Measurements from ENCODE around the gene SLC23A3.
A peak's percentile ranks its signal among the peaks of the same experiment; 100 is the strongest.
"Not testable (repeated sequence)": the region's sequence is repeated elsewhere in the genome, so short reads cannot be mapped to it uniquely, and the experiment has no call there.

SLC23A3 gene

GRCh38 chr2:219209236-219210195 lies 39.7 kb upstream of the SLC23A3 start:
- no peak overlapping the region for H3K4me3 ChIP-seq
- 0 out of 2 replicates have a peak, but pooled peaks cover under 1% of the 10 kb centered on the region for H3K9me3 ChIP-seq
- peaks cover 11% of the 10 kb centered on the region for H3K4me1 ChIP-seq
- H3K27me3 ChIP-seq (ENCODE audit: low read depth): no peaks in the 10 kb centered on the region
- no peak for DNase-seq (ENCODE audit: low spot score in 2 of 2)
- peaks cover 8% of the 10 kb centered on the region; the same call in 1 of the 2 replicates for H3K36me3 ChIP-seq (replicated peaks)
- in situ Hi-C loops (cut with MboI; ENCODE audit: low sequenced_read_pairs): no loop called here

- Histone ChIP-seq H3K4me3 (no peak overlapping the region), H3K36me3 (replicated peaks) (peaks cover 8% of the 10 kb centered on the region; the same call in 1 of the 2 replicates), H3K27me3 (ENCODE audit: low read depth) (no peaks in the 10 kb centered on the region), H3K9me3 (0 out of 2 replicates have a peak, but pooled peaks cover 2% of the 10 kb centered on the region), H3K4me1 (peaks cover 11% of the 10 kb centered on the region)
- no peak for DNase-seq (ENCODE audit: low spot score in 2 of 2)
- in situ Hi-C loops (cut with MboI; ENCODE audit: low sequenced_read_pairs): no loop called here
Observed at GRCh38 chr2:219207884-219208740, 38.3 kb upstream of the SLC23A3 start.

- Histone ChIP-seq H3K36me3 (replicated peaks) (peaks cover 8% of the 10 kb centered on the region; the same call in 1 of the 2 replicates), H3K27me3 (ENCODE audit: low read depth) (no peaks in the 10 kb centered on the region), H3K4me1 (peaks cover 11% of the 10 kb centered on the region), H3K4me3 (peak overlapping the region; percentile 65), H3K9me3 (0 out of 2 replicates have a peak, but pooled peaks cover 2% of the 10 kb centered on the region)
- in situ Hi-C loops (cut with MboI; ENCODE audit: low sequenced_read_pairs): no loop called here
- no peak for DNase-seq (ENCODE audit: low spot score in 2 of 2)
Observed at GRCh38 chr2:219207134-219207883, 37.5 kb upstream of the SLC23A3 start.

- Histone ChIP-seq H3K36me3 (replicated peaks) (peaks cover 8% of the 10 kb centered on the region; the same call in 1 of the 2 replicates), H3K4me3 (peak within 1 kb of the TSS; percentile 65), H3K27me3 (ENCODE audit: low read depth) (no peaks in the 10 kb centered on the region), H3K9me3 (0 out of 2 replicates have a peak, but pooled peaks cover 2% of the 10 kb centered on the region), H3K4me1 (peaks cover 11% of the 10 kb centered on the region)
- DNase-seq (ENCODE audit: low spot score in 2 of 2): peak; percentile 88 to 95
- in situ Hi-C loops (cut with MboI; ENCODE audit: low sequenced_read_pairs): no loop called here
Observed at GRCh38 chr2:219206328-219207133, 36.7 kb upstream of the SLC23A3 start, which contains the start of gene ZFAND2B. ZFAND2B (plus strand) TSS chr2:219206782; CDS start chr2:219206988, 206 bp downstream.

DNA sequence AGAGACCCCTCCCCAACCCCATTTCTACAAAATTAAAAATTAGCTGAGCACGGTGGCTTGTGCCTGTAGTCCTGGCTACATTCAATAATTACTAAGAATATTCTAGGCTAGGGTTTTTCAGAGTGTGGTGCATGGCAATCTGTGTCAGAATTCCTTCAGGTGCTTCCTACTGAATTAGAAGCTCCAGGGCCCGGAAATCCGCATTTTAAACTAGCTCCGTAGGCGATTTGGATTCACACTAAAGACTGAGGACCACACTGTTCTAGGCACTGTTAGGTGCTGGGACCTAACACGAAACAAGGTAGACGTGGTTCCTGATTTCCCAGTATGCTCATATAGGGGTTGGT lies 36.1 kb upstream of the SLC23A3 start:
- H3K27me3 ChIP-seq (ENCODE audit: low read depth): no peaks in the 10 kb centered on the region
- peaks cover 11% of the 10 kb centered on the region for H3K4me1 ChIP-seq
- 0 out of 2 replicates have a peak, but pooled peaks cover 2% of the 10 kb centered on the region for H3K9me3 ChIP-seq
- DNase-seq (ENCODE audit: low spot score in 2 of 2): no peak
- H3K36me3 ChIP-seq (replicated peaks): peaks cover 8% of the 10 kb centered on the region; the same call in 1 of the 2 replicates
- H3K4me3 ChIP-seq: peak overlapping the region; percentile 65
- in situ Hi-C loops (cut with MboI; ENCODE audit: low sequenced_read_pairs): no loop called here

DNA sequence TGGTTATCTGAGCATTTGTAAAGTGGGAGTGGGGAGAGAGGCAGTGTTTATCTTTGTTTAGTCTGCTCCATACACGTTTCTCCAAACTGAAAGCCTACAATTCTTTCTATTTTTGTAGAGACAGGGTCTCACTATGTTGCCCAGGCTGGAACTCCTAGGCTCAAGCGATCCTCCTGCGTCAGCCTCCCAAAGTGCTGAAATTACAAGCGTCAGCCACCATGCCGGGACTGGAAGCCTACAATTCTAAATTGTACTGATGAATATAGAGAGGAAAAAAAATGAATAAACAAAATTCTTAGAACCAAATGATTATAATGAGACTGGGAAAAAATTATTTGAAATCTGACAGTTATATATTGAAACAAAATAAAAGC lies 35.3 kb upstream of the SLC23A3 start:
- Histone ChIP-seq H3K4me1 (peaks cover 11% of the 10 kb centered on the region), H3K9me3 (0 out of 2 replicates have a peak, but pooled peaks cover 2% of the 10 kb centered on the region), H3K36me3 (replicated peaks) (peaks cover 8% of the 10 kb centered on the region; the same call in 1 of the 2 replicates), H3K27me3 (ENCODE audit: low read depth) (no peaks in the 10 kb centered on the region), H3K4me3 (no peak overlapping the region)
- peak in 1 of 2 experiments; percentile 2 for DNase-seq (ENCODE audit: low spot score in 2 of 2)
- in situ Hi-C loops (cut with MboI; ENCODE audit: low sequenced_read_pairs): no loop called here

DNA sequence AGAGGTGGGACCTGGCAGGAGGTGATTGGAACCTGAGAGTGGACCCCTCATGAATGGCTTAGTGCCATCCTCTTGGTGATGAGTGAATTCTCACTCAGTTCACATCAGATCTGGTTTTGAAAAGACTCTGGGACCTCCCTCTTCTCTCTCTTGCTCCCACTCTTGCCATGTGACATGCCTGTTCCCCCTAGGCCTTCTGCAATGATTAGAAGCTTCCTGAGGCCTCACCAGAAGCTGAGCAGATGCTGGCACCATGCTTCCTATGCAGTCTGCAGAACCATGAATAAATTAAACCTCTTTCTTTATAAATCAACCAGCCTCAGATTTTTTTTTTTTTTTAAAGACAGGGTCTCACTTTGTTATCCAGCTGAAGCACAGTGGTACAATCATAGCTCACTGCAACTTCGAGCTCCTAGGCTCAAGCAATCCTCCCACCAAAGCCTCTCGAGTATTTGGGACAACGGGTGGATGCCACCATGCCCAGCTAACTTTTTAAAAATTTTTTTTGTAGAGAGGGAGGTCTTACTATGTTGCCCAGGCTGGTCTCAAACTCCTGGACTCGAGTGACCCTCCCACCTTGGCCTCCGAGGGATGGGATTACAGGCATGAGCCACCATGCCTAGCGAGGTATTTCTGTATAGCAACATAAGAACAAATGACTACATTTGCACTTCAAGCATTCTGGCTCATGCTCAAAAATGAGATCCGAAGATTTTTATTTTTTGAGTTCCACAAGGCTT lies 34.8 kb upstream of the SLC23A3 start:
- in situ Hi-C loops (cut with MboI; ENCODE audit: low sequenced_read_pairs): no loop called here

DNA sequence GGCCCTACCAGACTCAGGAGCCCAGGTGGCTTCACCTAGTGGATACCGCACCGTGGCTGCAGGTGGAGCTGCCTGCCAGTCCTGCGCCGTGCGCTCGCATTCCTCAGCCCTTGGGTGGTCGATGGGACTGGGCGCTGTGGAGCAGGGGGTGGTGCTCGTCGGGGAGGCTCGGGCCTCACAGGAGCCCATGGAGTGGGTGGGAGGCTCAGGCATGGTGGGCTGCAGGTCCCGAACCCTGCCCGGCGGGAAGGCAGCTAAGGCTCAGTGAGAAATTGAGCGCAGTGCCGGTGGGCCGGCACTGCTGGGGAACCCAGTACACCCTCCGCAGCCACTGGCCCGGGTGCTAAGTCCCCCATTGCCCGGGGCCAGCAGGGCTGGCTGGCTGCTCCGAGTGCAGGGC lies 31.5 kb upstream of the SLC23A3 start:
- H3K4me1 ChIP-seq; H3K9me3 ChIP-seq; DNase-seq (ENCODE audit: low spot score in 2 of 2); H3K27me3 ChIP-seq (ENCODE audit: low read depth); H3K36me3 ChIP-seq (replicated peaks); H3K4me3 ChIP-seq; in situ Hi-C loops (cut with MboI; ENCODE audit: low sequenced_read_pairs): not testable (repeated sequence)

More for the DNA sequence above, 34.8 kb upstream of the SLC23A3 start:
- peaks cover 8% of the 10 kb centered on the region; the same call in 1 of the 2 replicates for H3K36me3 ChIP-seq (replicated peaks)
- H3K27me3 ChIP-seq (ENCODE audit: low read depth): no peaks in the 10 kb centered on the region
- peaks cover 11% of the 10 kb centered on the region for H3K4me1 ChIP-seq
- H3K4me3 ChIP-seq: no peak overlapping the region
- H3K9me3 ChIP-seq: 0 out of 2 replicates have a peak, but pooled peaks cover 2% of the 10 kb centered on the region
- DNase-seq (ENCODE audit: low spot score in 2 of 2): no peak

- H3K4me3 ChIP-seq; H3K27me3 ChIP-seq (ENCODE audit: low read depth); H3K9me3 ChIP-seq; H3K4me1 ChIP-seq; in situ Hi-C loops (cut with MboI; ENCODE audit: low sequenced_read_pairs); H3K36me3 ChIP-seq (replicated peaks): not testable (repeated sequence)
- DNase-seq (ENCODE audit: low spot score in 2 of 2): peak in 1 of 2 experiments; percentile 14
Observed at GRCh38 chr2:219200502-219201326, 30.9 kb upstream of the SLC23A3 start.

- Histone ChIP-seq H3K27me3 (ENCODE audit: low read depth) (no peaks in the 10 kb centered on the region), H3K9me3 (0 out of 2 replicates have a peak, but pooled peaks cover 2% of the 10 kb centered on the region), H3K4me1 (no peaks in the 10 kb centered on the region), H3K4me3 (no peak overlapping the region), H3K36me3 (replicated peaks) (no peaks in the 10 kb centered on the region)
- in situ Hi-C loops (cut with MboI; ENCODE audit: low sequenced_read_pairs): no loop called here
- DNase-seq (ENCODE audit: low spot score in 2 of 2): no peak
Observed at GRCh38 chr2:219199470-219200211, 29.8 kb upstream of the SLC23A3 start.

GRCh38 chr2:219198974-219199373 lies 29.1 kb upstream of the SLC23A3 start:
- no peak for DNase-seq (ENCODE audit: low spot score in 2 of 2)
- Histone ChIP-seq H3K4me3 (no peak overlapping the region), H3K36me3 (replicated peaks) (no peaks in the 10 kb centered on the region), H3K9me3 (no peaks in the 10 kb centered on the region), H3K4me1 (no peaks in the 10 kb centered on the region), H3K27me3 (ENCODE audit: low read depth) (no peaks in the 10 kb centered on the region)
- in situ Hi-C loops (cut with MboI; ENCODE audit: low sequenced_read_pairs): no loop called here

All from HAP-1 (cell line).